WTC11 (cell line): ENCODE measurements around the gene RAB3B. TPM values are rescaled to one million over a fixed set of nuclear protein-coding genes. Genes with fewer than 3 reads are reported as not detected.

Experiments used
- FOXK1 ChIP-seq: sonication (generic); formaldehyde crosslinking; IDR thresholded peaks from 2 replicates; pipeline ENCODE4 v1.8.0; 2022; ENCODE audit warnings: mild to moderate bottlenecking, moderate library complexity, missing genetic modification reagents
- GTF2I ChIP-seq: fragments of 250-450 bp; sonication (Bioruptor Pico); conservative IDR thresholded peaks from 2 replicates; pipeline ENCODE4 v1.4.0; 2021; ENCODE audit warnings: mild to moderate bottlenecking
- MXD4 ChIP-seq: fragments of 250-450 bp; sonication (Bioruptor Pico); IDR thresholded peaks from 2 replicates; pipeline ENCODE4 v1.8.0; 2021; ENCODE audit warnings: mild to moderate bottlenecking, moderate library complexity, borderline replicate concordance
- SMAD3 ChIP-seq: sonication (generic); formaldehyde crosslinking; IDR thresholded peaks from 2 replicates; pipeline ENCODE4 v1.8.0; 2022; ENCODE audit warnings: missing genetic modification reagents, mild to moderate bottlenecking, borderline replicate concordance
- SMAD4 ChIP-seq: sonication (generic); formaldehyde crosslinking; IDR thresholded peaks from 2 replicates; pipeline ENCODE4 v1.8.0; 2022; ENCODE audit warnings: mild to moderate bottlenecking, missing genetic modification reagents
- ZNF138 ChIP-seq: sonication (generic); formaldehyde crosslinking; conservative IDR thresholded peaks from 2 replicates; pipeline ENCODE4 v1.8.1; 2022; ENCODE audit warnings: mild to moderate bottlenecking, moderate library complexity, missing genetic modification reagents
- ZNF396 ChIP-seq: fragments of 250-450 bp; sonication (Bioruptor Pico); IDR thresholded peaks from 2 replicates; pipeline ENCODE4 v1.8.0; 2021; ENCODE audit warnings: mild to moderate bottlenecking, moderate library complexity, borderline replicate concordance
- total RNA-seq: library from RNA; stranded (reverse); gene quantifications from 3 replicates; pipeline ENCODE4 v1.2.3, GENCODE V29; 2021
- TF ChIP-seq, protein P1 (sequence below): sonication (generic); formaldehyde crosslinking; IDR thresholded peaks from 2 replicates; pipeline ENCODE4 v1.8.0; 2023; ENCODE audit warnings: missing genetic modification reagents, mild to moderate bottlenecking, borderline replicate concordance
- TF ChIP-seq, protein P2 (sequence below): sonication (generic); formaldehyde crosslinking; IDR thresholded peaks from 2 replicates; pipeline ENCODE4 v1.8.1; 2022; ENCODE audit warnings: low read depth, mild to moderate bottlenecking, moderate library complexity, missing genetic modification reagents, borderline replicate concordance
- TF ChIP-seq, protein P3 (sequence below): sonication (generic); formaldehyde crosslinking; IDR thresholded peaks from 2 replicates; pipeline ENCODE4 v1.8.0; 2022; ENCODE audit warnings: mild to moderate bottlenecking, missing genetic modification reagents
- TF ChIP-seq, protein P4 (sequence below): fragments of 250-450 bp; sonication (Bioruptor Pico); conservative IDR thresholded peaks from 2 replicates; pipeline ENCODE4 v1.9.0; 2021; ENCODE audit warnings: mild to moderate bottlenecking
- TF ChIP-seq, protein P5 (sequence below): sonication (generic); formaldehyde crosslinking; IDR thresholded peaks from 2 replicates; pipeline ENCODE4 v1.8.0; 2022; ENCODE audit warnings: mild to moderate bottlenecking, missing genetic modification reagents
- TF ChIP-seq, protein P6 (sequence below): sonication (generic); formaldehyde crosslinking; IDR thresholded peaks from 2 replicates; pipeline ENCODE4 v1.8.0; 2023; ENCODE audit warnings: mild to moderate bottlenecking, missing genetic modification reagents
- TF ChIP-seq, protein P7 (sequence below): sonication (generic); formaldehyde crosslinking; IDR thresholded peaks from 2 replicates; pipeline ENCODE4 v1.8.0; 2022; ENCODE audit warnings: mild to moderate bottlenecking, missing genetic modification reagents

RAB3B gene
- total RNA-seq, 1 experiment from 2014 or later, result 36.9 TPM

DNA sequence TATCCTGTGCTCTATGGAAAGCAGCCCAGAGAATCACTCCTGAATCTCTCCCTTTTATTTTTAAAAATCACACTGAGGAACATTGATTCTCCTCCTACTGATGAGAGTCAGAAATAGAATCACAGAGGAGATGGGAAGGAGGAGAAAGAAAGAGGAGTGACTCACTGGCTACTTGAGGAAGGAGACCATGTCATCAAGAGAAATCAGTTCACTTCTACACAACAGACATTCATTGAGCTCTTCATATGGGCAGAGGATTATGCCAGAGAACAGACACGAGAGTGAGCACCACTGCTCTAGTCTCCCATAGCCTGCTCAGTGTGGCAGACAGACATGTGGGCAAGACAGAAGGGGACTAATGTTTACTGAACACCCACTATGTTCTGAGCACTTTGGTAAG lies 44.2 kb downstream of the RAB3B start (continued):
- TF ChIP-seq, protein P1, sequence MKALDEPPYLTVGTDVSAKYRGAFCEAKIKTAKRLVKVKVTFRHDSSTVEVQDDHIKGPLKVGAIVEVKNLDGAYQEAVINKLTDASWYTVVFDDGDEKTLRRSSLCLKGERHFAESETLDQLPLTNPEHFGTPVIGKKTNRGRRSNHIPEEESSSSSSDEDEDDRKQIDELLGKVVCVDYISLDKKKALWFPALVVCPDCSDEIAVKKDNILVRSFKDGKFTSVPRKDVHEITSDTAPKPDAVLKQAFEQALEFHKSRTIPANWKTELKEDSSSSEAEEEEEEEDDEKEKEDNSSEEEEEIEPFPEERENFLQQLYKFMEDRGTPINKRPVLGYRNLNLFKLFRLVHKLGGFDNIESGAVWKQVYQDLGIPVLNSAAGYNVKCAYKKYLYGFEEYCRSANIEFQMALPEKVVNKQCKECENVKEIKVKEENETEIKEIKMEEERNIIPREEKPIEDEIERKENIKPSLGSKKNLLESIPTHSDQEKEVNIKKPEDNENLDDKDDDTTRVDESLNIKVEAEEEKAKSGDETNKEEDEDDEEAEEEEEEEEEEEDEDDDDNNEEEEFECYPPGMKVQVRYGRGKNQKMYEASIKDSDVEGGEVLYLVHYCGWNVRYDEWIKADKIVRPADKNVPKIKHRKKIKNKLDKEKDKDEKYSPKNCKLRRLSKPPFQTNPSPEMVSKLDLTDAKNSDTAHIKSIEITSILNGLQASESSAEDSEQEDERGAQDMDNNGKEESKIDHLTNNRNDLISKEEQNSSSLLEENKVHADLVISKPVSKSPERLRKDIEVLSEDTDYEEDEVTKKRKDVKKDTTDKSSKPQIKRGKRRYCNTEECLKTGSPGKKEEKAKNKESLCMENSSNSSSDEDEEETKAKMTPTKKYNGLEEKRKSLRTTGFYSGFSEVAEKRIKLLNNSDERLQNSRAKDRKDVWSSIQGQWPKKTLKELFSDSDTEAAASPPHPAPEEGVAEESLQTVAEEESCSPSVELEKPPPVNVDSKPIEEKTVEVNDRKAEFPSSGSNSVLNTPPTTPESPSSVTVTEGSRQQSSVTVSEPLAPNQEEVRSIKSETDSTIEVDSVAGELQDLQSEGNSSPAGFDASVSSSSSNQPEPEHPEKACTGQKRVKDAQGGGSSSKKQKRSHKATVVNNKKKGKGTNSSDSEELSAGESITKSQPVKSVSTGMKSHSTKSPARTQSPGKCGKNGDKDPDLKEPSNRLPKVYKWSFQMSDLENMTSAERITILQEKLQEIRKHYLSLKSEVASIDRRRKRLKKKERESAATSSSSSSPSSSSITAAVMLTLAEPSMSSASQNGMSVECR (CRISPR knock-in tag), result no peak
- TF ChIP-seq, protein P2, sequence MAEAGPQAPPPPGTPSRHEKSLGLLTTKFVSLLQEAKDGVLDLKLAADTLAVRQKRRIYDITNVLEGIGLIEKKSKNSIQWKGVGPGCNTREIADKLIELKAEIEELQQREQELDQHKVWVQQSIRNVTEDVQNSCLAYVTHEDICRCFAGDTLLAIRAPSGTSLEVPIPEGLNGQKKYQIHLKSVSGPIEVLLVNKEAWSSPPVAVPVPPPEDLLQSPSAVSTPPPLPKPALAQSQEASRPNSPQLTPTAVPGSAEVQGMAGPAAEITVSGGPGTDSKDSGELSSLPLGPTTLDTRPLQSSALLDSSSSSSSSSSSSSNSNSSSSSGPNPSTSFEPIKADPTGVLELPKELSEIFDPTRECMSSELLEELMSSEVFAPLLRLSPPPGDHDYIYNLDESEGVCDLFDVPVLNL (CRISPR knock-in tag), result no peak
- no peak for TF ChIP-seq ZNF138 (CRISPR knock-in tag)
- TF ChIP-seq, protein P3, sequence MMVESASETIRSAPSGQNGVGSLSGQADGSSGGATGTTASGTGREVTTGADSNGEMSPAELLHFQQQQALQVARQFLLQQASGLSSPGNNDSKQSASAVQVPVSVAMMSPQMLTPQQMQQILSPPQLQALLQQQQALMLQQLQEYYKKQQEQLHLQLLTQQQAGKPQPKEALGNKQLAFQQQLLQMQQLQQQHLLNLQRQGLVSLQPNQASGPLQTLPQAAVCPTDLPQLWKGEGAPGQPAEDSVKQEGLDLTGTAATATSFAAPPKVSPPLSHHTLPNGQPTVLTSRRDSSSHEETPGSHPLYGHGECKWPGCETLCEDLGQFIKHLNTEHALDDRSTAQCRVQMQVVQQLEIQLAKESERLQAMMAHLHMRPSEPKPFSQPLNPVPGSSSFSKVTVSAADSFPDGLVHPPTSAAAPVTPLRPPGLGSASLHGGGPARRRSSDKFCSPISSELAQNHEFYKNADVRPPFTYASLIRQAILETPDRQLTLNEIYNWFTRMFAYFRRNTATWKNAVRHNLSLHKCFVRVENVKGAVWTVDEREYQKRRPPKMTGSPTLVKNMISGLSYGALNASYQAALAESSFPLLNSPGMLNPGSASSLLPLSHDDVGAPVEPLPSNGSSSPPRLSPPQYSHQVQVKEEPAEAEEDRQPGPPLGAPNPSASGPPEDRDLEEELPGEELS (CRISPR knock-in tag), result no peak
- TF ChIP-seq, protein P4, sequence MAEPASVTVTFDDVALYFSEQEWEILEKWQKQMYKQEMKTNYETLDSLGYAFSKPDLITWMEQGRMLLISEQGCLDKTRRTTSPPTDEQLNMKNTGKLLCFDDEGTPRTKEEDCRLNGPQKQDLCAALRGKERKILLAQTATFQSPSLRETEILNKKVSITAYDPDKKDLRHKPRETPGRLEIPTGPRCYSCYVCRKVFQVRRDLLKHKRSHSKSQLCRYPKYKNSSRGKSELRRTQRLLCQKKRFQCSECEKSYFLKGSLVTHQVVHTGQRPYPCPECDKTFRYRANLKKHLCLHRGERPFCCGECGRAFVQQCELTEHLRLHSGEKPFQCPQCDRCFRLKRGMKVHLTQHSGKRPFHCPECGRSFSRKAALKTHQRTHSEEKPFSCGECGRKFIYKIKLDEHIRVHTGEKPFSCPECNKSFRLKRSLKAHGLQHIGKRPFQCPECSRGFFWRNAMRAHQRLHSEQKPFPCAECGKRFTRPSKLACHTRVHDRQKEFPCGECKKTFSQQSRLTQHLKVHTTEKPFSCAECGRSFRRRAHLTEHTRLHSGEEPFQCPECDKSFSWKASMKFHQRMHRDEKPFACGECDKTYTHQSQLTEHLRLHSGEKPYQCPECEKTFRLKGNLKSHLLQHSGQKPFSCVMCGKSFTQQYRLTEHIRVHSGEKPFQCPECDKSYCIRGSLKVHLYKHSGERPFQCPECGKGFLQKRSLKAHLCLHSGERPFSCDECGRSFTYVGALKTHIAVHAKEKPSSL (CRISPR knock-in tag), result no peak
- TF ChIP-seq ZNF396 (CRISPR knock-in tag), result no peak
- TF ChIP-seq, protein P5, sequence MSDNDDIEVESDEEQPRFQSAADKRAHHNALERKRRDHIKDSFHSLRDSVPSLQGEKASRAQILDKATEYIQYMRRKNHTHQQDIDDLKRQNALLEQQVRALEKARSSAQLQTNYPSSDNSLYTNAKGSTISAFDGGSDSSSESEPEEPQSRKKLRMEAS (CRISPR knock-in tag), result no peak
- TF ChIP-seq, protein P6, sequence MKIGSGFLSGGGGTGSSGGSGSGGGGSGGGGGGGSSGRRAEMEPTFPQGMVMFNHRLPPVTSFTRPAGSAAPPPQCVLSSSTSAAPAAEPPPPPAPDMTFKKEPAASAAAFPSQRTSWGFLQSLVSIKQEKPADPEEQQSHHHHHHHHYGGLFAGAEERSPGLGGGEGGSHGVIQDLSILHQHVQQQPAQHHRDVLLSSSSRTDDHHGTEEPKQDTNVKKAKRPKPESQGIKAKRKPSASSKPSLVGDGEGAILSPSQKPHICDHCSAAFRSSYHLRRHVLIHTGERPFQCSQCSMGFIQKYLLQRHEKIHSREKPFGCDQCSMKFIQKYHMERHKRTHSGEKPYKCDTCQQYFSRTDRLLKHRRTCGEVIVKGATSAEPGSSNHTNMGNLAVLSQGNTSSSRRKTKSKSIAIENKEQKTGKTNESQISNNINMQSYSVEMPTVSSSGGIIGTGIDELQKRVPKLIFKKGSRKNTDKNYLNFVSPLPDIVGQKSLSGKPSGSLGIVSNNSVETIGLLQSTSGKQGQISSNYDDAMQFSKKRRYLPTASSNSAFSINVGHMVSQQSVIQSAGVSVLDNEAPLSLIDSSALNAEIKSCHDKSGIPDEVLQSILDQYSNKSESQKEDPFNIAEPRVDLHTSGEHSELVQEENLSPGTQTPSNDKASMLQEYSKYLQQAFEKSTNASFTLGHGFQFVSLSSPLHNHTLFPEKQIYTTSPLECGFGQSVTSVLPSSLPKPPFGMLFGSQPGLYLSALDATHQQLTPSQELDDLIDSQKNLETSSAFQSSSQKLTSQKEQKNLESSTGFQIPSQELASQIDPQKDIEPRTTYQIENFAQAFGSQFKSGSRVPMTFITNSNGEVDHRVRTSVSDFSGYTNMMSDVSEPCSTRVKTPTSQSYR (CRISPR knock-in tag), result no peak
- TF ChIP-seq SMAD4, result no peak
- TF ChIP-seq MXD4, result no peak
- TF ChIP-seq GTF2I (CRISPR knock-in tag), result no peak
- TF ChIP-seq FOXK1 (CRISPR knock-in tag), result no peak
- TF ChIP-seq, protein P7, sequence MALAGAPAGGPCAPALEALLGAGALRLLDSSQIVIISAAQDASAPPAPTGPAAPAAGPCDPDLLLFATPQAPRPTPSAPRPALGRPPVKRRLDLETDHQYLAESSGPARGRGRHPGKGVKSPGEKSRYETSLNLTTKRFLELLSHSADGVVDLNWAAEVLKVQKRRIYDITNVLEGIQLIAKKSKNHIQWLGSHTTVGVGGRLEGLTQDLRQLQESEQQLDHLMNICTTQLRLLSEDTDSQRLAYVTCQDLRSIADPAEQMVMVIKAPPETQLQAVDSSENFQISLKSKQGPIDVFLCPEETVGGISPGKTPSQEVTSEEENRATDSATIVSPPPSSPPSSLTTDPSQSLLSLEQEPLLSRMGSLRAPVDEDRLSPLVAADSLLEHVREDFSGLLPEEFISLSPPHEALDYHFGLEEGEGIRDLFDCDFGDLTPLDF (CRISPR knock-in tag), result no peak
- TF ChIP-seq SMAD3 (CRISPR knock-in tag), result no peak
- TF ChIP-seq, all 79 proteins: peak for 0
